Left hindlimb (tissue), 1 donor: Measurements from ENCODE around the gene GBP2.
"Not testable (repeated sequence)": the region's sequence is repeated elsewhere in the genome, so short reads cannot be mapped to it uniquely, and the experiment has no call there.

Experiments
- DNase-seq: peaks from one replicate; pipeline ENCODE4 v3.0.0-alpha.2; 2018

The GBP2 gene, protein sequence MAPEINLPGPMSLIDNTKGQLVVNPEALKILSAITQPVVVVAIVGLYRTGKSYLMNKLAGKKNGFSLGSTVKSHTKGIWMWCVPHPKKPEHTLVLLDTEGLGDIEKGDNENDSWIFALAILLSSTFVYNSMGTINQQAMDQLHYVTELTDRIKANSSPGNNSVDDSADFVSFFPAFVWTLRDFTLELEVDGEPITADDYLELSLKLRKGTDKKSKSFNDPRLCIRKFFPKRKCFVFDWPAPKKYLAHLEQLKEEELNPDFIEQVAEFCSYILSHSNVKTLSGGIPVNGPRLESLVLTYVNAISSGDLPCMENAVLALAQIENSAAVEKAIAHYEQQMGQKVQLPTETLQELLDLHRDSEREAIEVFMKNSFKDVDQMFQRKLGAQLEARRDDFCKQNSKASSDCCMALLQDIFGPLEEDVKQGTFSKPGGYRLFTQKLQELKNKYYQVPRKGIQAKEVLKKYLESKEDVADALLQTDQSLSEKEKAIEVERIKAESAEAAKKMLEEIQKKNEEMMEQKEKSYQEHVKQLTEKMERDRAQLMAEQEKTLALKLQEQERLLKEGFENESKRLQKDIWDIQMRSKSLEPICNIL

GRCh38 chr1:89125913-89126580 lies at the start of gene GBP2:
Gene GBP2 (minus strand): TSS chr1:89126114. CDS start chr1:89121966, 4,148 bp downstream.
- DNase-seq = no peak

GRCh38 chr1:89174491-89174890 lies 48.6 kb upstream of the GBP2 start:
- no peak for DNase-seq

DNA sequence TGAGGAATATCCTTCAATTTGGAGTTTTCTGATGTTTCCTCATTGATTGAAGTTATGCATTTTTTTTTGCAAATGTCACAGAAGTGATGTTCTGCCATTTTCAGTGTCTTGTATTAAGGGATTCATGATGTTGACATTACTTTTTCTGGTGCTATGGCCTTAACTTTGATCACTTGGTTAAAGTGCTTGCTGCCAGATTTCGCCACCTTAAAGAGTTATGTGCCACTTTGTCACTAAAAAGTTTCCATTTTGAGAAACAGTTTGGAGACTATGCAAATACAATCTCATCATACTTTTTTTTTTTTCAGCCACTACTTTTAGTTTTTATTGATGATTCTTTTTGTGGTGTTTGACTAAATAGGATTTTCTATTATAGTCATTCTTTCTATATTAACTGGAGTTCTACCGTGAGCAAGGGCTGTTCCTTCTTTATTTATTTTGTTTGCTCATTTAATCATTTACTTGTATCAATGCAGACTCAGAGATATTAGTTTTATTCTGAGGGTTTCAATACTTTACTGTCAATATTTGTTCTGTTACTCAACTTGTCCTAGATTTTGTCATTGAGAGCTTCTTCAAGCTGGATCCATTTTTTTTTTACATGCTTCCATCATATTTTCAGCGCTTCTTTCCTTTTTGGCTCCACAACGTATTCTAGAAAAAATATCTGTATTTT lies 46.7 kb upstream of the GBP2 start:
- DNase-seq = no peak

GRCh38 chr1:89171067-89171438 lies 45.1 kb upstream of the GBP2 start:
- DNase-seq = no peak

- no peak for DNase-seq
These were observed 44.5 kb upstream of the GBP2 start for GRCh38 chr1:89170170-89171066.

DNA sequence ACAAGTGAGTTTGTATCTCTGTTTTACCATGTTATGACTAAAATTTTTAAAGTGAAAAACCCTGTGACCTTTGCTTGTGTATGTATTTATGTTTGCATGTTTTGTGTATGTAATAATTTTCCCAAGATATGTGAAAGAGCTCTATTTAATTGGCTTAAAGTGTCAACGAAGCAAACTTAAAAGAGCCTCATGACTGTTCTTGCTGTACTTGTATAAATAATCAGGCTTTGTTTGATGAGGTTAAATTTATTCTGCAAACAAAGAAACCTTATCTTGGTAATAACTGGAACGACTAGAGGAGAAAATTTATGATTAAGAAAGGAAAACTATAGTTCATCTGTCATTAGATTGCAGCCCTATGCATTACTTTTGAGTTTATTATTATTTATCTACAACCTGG lies 43.3 kb upstream of the GBP2 start:
- no peak for DNase-seq

DNA sequence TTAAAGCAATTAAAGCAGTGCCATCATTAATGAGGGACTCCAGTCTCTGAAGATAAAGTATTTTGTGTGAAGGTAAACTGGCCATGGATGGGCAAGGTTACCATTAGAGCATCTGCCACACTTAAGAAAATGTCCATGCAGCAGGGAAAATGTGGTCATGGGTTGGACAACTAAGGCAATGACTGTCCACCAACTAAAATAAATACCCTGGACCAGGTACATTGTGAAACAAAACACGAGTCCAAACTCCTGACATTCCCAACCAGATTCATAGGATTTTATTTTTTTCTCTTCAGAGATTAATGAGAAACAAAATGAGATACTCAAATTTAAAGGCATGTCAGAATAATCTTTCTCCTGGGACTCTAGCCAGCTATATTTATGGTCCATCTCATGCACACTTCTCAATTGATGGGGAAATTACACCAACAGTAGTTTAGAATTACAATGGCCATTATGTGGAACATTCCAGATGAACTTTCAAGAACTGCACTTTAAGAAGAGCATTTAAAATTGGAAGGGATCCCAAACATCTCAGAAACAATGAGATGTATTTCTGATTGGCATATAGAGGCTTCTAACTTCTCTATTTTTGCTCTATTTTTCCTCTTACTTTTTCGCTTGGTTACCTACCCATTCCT lies 41.8 kb upstream of the GBP2 start:
- DNase-seq = no peak

GRCh38 chr1:89166705-89167104 lies 40.8 kb upstream of the GBP2 start:
- DNase-seq = no peak

- DNase-seq = no peak
These were observed 39.9 kb upstream of the GBP2 start for GRCh38 chr1:89165811-89166210.

DNA sequence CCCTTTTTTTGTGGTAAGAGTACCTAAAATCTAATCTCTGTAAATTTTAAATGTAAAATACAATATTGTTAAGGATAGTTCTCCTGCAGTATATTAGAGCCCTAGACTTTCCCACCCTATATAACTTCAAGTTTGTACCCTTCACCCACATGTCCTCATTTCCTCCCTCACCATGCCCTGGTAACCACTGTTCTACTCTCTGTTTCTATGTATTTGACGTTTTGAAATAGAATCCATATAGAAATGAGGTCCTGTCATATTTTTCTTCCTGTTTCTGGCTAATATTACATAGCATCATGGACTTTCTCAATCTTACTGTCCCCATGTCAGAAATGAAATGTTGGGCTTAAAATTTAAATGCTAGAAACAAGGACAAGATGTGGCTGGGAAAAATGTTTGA lies 25.1 kb upstream of the GBP2 start:
- no peak for DNase-seq

GRCh38 chr1:89149976-89150375 lies 24.1 kb upstream of the GBP2 start:
- no peak for DNase-seq

GRCh38 chr1:89149229-89149628 lies 23.3 kb upstream of the GBP2 start:
- DNase-seq = no peak

DNA sequence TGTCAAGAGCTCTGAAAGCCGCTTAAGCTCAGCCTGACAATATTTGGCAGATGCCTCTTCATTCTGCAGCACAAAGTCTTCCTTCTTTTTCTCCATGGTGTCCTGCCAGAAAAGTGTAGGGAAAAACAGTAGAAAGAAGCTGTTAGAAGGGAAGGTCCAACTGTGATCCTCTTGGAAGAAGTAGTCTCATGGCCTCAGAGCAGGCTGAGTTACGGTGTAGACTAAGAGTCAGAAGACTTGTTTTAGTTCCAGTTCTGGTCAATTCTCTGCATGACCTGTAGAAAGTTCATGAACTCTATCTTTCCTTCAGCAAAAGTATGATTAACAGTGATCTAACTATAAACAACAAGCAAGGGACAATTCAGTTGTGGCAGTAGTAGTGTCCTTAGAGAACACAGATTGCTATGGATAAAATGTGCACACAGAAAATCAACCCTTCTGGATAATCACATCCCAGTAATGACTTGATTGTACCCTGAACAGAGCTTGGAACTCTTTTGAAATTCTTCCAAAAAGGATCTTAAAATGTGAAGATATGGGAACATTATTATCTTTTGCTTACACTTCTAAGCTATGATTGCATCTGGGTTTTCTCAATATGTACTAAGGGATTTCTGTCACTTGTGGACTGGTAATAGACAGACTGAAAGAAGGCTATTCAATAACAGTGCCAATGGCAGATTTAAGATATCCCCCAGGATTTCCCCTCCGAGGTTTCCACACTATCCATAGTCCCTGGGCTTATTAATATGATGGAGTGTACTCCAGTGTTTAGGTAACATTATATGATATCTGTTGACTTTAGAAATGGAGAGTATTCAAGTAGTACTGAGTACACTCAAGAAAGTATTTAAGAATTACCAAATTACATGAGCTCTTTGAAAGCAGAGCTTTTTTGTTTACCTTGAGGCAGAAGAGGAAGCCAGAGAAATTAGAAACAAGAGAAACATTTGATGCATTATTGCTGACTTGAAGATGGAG lies 22.1 kb upstream of the GBP2 start:
- DNase-seq = no peak

DNA sequence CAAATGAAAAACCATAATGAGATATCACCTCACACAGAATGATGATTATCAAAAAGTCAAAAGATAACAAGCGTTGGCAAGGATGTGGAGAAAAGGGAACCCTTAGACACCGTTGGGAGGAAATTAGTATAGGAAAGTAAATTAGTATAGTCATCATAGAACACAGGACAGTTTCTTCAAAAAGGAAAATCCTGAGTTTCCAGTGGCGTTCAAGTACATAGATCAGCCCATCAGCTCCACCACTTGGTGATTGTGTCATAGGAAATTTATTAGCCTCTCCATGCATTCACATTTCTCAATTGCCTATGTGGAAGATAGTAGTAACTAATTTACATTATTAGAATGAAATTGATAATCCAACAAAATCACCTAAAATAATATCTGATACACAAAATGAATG lies 20.8 kb upstream of the GBP2 start:
- no peak for DNase-seq

DNA sequence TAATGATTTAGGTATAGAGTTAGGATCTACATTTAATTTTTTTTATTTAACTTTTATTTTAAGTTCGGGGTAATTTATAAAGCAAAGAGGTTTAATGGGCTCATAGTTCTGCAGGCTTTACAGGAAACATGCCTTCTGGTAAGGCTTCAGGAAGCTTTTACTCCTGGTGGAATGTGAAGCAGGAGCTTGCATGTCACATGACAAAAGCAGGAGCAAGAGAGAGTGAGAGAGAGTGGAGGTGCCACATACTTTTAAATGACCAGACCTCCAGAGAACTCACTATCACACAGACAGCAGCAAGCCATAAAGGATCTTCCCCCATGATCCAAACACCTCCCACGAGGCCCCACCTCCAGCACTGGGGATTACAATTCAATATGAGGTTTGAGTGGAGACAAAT lies 17.6 kb upstream of the GBP2 start:
- no peak for DNase-seq

DNA sequence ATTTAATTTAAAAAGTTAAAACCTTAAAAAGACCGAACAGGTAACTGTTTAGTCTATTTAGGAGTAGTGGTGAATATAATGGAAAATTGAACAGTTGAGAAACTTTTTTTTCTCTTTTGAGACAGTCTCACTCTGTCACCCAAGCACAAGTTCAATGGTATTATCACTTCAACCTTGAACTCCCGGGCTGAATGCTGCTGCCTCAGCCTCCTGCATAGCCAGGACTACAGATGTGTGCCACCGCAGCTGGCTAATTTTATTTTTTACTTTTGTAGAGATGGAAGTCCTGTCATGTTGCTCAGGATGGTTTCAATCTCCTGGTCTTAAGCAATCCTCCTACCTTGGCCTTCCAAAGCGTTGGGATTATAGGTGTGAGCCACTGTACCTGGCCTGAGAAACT lies 16.2 kb upstream of the GBP2 start:
- DNase-seq = no peak

DNA sequence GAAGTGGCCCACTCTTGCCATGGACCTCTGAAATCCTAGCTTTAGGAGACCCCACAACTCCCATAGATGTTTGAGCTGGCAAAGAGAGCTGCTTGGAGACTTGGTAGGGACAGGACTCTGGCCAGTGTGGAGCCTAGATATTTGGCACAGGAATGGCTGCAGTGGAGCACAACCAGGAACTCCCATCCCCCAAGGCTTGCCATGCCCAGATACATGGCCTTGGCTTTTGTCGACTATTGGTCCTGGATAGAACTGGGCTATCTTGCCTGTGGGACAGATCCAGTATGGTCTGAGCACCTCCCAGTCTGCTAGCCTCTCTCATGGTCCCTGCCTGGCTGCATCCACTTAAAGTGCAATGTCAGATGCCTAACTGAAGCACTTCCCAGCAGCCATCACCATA lies 7.8 kb upstream of the GBP2 start:
- no peak for DNase-seq

DNA sequence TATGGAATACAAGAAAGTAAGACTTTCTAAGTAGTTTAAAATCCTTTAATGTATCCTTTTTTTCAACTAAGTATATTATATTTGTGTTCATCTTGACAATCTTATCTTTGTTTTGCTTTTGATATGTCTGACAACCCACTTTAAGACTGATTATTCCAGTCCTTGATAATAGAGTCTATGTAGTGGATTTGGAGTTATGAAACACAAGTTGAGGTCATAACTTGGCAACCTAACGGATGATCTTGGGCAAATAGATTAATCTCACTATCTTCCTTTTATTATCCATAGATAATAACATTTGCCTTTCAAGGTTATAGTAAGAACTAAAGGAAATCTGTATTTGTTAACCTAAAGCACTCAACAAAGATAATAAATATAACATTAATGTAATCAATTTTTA lies 4.8 kb upstream of the GBP2 start:
- no peak for DNase-seq

DNA sequence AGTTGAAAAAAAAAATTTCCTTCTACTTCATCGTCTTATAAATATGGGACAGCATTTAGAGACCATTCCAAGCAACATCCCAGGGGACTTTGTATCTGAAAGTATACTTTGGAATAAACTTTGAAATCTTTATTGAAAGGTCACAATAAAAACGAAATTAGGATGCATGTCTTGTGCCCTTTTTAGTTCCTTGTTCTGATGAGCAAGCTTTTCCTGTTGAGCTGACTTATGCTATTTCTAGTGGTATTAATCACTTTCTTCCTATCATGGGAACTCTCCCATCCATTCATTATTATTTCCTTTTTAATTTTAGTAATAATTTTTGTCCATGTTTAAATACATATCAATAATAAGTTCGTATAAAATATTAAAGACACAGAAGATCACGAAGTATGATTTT lies 4.0 kb upstream of the GBP2 start:
- DNase-seq = no peak

DNA sequence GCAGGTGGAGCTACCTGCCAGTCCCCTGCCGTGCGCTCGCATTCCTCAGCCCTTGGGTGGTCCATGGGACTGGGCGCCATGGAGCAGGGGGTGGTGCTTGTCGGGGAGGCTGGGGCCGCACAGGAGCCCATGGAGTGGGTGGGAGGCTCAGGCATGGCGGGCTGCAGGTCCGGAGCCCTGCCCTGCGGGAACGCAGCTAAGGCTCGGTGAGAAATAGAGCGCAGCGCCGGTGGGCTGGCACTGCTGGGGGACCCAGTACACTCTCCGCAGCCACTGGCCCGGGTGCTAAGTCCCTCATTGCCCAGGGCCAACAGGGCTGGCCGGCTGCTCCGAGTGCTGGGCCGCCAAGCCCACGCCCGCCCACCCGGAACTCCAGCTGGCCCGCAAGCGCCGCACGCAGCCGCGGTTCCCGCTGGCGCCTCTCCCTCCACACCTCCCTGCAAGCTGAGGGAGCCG lies 2.1 kb upstream of the GBP2 start:
- DNase-seq = not testable (repeated sequence)
